Left renal pelvis (tissue), 4 donors: Measurements from ENCODE around the gene SMTN. TPM values are rescaled to one million over a fixed set of nuclear protein-coding genes. Genes with fewer than 3 reads are reported as not detected.
"Not testable (repeated sequence)": the region's sequence is repeated elsewhere in the genome, so short reads cannot be mapped to it uniquely, and the experiment has no call there.

Source experiments
- DNase-seq, 4 donors: peaks; one replicate each; pipeline ENCODE4 v3.0.0-alpha.2; 2013; ENCODE audit warnings: low read depth in 4 of 4, low spot score in 3 of 4
- polyA plus RNA-seq, 4 donors: library from polyadenylated mRNA; unstranded; fragments of 120-200 nt; gene quantifications; one replicate each; pipeline ENCODE4 v1.2.1, GENCODE V29; 2013; ENCODE audit not compliant: insufficient read length in 4 of 4

Gene SMTN
- 10 to 100 TPM; 31.0 to 52.3 (median 45.0) TPM for polyA plus RNA-seq

DNA sequence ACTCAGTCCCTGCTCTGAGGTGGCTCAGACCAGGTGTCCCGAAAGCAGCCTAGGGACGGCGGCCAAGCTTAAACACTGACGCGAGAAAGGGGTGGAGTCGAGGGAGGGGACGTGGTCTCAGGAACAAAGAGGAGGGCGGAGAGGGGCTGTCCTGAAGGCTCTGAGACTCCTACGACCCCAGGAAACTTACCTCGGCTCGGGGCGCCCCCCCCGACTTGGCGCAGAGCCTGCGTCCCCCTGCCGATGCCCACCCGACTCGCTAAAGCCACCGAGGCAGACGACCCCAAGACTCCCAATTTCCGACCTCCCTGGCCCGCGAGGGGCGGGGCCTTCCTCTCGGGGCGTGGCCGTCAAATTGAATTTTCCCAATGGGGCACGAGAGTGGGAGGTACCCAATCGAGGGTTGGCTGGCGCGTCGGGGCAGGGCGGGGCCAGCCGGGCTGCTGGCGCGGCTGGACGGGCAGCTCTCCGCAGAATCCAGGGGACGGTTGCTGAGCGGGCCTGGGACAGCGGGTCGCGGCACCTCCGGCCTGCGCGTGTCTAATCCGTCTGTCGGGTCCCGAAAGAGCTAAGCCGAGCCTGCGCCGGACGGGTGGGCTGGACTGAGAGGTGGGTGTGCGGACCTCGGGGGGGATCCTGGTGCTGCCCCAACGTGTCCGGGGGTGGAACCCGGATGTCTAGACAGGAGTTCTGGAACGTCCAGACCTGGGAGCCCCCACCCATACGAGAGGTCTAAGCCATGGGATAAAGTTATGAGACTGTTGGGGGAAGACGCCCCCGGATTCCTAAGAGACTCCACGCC is at the start of gene SMTN:
Gene SMTN (plus strand): TSS at position 471 of the 802 bp plus-strand sequence. CDS start 1,941 bp downstream, outside the sequence.
- peak; percentile 87 to 93 (median 90) for DNase-seq

DNA sequence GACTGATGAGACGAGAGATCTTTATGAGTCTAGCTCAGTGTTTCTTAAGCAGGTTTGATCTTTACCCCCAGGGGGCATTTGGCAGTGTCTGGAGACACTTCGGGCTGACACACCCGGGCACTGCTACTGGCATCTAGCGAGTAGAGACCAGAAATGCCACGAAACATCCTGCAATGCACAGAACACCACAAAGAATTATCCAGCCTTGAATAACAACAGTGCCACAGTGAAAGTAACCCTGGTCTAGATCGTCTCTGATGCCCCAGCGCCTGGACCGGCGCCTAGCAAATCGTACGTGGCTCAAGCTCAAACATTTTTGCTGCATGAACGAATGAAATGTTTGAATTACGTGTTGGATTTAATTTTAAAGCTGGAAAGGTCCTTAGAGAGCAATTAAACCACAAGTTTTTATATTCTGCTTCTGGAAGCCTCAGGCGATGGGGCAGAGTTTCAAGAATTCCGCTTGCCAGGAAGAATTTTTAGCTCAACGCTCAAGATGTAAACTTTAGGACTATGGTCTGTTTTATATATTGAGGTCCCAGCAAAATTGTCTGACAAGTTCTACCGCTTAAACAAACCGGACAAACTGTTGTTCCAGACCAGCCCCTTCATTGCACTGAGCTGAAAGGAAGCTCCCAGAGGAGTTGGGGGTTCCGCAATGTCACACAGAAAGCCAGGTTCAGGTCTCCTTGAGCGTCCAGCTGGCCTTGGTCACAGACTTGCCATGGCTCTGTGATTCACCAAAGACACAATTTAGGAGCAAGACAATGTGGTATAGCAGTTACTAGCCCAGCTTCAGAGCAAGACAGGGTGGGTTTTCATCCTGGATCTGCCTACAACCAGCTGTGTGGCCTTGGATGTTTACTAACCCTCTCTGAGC is 44.2 kb upstream of the SMTN start:
- no peak for DNase-seq

- DNase-seq = no peak
Observed at GRCh38 chr22:31038686-31039085, 42.4 kb upstream of the SMTN start.

DNA sequence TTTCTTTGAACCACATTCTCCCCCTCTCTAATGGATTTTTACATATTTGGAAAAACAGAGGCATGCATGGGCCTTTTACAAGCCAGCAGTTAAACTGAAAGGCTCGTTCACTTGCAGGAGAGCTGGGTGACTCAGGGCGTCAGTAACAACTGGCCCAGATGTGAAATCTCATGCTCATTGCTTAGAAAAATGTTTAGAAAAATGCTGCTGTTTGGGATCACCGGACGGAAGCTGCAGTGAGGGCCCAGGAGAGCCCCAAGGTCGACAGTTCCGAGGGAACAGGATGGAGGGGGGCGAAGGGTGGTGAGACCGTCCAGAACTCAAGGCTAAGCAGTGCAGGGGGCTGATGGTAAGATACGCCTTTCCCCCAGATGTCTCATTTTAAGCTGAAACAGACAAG is 41.7 kb upstream of the SMTN start:
- DNase-seq = no peak

DNA sequence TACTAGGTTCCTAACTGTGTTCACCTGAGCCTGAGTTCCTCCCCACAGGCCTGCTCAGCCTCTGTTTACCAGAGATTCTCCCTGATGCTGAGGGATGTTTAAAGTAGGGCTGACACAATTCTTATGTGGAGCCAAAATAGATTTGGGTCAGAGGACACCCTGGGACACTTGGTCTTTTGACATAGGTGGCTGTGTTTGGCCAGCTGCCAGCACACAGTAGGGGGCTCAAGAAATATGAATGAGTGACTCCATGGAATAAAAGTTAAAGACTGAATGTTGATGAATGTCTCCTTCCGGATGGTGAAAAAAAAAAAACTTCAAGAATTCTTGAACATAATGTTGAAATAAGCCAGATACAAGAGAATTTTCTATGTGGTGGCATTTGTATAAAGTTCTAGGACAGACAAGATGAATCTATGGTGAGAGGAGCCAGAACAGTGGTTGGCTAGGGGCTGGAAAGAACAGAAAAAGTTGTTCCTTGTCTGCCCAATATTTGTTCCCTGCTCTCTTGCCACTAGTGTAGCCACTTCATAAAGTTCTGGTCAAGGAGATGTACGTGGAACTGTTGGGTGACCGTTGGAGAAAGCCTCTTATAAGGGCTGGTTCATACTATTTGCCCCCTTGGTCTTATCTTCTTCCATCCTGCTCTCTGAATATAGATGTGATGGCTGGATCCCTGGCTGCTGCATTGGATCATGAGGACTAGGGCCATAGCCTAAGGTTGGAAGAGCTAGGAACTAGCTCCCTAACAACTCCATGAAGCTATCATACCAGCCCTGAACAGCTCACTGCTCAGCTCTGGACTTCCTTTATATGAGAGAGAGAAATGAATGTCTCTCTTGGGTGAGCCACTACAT is 40.3 kb upstream of the SMTN start:
- DNase-seq = no peak

DNA sequence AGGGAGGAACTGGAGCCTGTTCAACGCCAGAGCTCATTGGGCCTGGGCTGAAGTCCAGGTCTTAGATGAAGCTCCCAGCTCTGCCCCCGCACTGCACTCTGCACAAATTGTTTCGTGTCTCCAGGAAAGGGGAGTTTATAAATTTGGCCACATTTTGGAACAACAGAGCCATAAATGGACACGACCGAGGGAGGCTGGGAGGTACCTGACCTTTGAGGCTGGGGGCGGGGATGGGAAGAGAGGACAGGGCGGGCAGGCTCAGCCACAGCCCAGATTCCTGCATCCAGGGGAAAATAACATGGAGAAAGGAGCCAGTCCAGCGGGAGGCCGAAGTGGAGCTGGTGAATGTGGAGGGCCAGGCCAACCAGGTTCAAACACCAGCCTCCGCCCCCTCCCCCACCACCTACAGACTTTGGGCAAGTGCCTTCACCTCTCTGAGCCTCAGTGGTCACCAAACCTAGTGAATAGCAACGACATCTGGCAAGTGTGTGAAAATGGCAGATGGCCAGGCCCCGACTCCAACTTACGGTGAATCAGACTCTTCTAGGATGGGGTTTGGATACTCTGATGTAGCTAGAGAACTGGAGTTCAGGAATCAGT is 36.8 kb upstream of the SMTN start:
- DNase-seq = no peak

DNA sequence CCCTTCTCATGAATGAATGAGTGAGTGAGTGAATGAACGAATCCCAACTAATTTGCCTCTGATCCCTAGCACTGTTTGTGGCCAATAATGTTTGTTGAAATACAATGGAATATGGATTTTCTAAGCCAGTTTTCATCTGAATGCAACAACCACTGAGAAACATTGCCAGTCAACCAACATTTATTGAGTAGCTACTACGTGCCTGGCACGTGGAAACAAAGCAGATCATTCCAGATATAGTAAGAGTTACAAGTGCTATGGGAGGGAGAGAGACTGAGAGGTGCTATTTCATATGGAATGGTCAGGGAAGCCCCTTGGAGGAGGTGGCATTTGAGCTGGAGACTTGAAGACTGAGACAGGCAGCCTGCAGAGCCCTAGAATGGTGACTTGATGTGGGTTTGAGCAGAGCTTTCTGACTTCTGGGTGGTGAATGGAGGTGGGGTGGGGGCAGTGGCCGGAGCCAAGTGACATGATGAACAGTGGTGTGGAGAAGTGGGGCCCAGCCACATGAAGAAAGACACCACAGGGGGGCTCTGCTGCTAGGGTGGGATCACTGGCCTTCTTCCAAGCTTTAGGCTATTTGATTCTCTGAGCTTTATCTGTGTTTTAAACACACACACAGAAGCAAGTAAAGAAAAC is 35.1 kb upstream of the SMTN start:
- no peak for DNase-seq

DNA sequence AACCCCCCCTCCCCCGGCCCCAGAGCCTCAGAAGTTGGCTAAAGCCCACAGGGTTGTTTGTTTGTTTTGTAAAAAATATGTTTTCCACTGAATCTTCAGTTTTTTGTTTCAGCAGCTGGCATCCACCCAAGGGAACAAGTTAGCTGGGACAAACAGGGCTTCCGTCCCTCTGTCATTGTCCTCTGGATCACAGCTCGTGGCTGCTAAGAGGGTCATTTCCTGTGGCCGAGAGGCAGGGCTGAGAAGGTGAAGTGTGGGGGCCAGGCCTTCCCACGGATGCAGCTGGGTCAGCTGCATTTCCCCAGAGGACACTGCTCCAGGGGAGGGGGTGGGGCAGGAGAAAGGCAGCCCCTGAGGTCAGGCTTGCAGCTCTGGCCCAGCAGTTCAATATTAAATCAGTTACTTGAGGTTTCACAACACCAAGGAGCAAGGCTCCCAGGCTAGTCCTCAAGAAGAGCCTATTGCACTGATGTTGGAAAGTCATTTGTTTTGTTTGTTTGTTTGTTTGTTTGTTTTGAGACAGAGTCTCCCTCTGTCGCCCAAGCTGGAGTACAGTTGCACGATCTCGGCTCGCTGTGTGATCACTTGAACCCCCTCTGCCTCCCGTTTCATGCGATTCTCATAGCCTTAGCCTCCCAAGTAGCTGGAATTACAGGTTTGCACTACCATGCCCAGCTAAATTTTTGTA is 34.4 kb upstream of the SMTN start:
- peak; percentile 66 to 82 (median 72) for DNase-seq

DNA sequence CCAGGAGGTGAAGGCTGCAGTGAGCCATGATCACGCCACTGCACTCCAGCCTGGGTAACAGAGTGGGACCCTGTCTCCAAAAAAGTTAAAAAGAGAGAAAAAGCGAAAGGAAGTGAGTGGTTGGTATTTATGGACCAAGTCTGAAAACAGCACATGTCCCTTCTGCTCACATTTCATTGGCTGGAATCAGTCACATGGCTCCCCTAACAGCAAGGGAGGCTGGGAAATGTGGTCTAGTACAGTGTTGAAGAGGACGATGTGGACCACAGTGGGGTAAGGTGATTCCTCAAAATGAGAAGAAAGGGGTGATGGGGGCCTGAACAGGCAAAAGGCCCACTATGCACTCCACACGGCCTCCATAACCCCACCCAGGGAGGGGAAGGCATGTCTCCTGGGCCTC is 32.5 kb upstream of the SMTN start:
- no peak for DNase-seq

- DNase-seq = no peak
Observed at GRCh38 chr22:31049815-31050420, 31.2 kb upstream of the SMTN start.

GRCh38 chr22:31055117-31055634 is 25.9 kb upstream of the SMTN start:
- no peak for DNase-seq

DNA sequence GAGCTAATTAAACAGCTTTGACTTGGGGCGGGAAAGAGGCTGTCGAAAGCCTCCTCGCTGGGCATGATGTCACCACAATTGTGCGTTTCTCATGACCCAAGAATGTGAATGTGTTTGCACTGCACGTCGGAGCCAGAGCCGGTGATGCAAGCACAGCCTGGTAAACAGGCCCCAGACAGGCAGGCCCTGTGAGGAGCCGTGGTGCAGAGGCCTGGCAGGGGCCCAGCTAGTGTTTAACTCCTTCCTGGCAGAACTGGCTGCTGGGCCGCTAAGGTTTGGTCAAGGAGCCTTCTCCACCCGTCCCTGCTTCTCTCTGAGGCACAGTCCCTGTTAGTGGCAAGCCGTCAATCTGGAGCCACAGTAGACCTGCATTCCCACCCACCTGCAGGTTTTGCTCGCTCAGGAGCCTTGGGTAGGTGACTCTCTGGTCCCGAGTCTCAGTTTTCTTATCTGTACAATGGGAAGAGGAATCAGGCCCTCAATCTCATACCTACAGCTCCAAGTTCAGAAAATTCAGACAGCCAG is 25.4 kb upstream of the SMTN start:
- DNase-seq = peak in 3 of 4 donors; percentile 60 to 74 (median 69)

DNA sequence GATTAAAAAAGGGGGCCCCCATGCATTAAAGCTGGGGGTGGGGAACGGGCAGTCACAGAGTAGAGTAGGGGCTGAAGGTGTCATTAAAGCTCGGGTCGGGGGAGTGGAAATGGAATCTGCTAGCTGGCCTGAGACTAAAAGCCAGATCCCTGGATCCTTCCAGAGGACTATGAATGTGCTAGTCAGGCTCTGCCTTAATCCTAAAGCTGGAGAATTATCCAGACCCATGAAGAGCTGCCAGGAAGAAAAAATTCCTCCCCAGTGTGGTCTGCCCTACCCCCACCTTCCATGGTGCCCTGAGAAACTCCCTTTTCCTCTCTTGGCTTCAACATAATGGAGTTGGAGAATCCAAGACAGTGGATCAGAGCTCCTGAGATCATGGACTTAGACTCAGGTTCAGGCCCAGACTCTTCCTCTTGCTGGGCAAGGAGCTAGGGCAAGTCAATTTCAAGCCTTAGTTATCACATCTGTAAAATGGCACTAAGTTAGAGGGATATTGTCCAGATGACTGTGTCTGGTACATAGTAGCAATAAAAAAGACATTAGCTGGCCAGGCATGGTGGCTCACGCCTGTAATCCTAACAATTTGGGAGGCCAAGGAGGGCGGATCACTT is 24.0 kb upstream of the SMTN start:
- DNase-seq = no peak

DNA sequence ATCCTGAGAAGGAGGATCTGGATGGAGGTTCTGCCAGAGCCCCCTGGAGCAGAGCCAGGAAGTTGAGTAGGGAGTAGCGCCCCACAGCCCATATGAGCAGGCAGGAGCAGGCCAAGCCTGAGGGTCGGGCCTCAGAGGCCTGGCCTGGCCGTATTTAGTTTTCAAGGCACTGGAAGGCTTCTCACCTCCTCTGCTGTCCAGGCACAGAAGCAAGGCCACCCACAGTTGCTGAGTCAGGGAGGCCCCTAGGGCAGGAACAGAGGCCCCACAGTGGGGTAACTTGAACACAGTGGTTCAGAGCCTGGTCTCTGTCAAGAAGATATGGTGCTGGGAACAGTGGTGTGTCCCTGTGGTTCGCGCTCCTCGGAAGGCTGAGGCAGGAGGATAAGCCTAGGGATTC is 21.5 kb upstream of the SMTN start:
- DNase-seq = not testable (repeated sequence)

- no peak for DNase-seq
Observed at GRCh38 chr22:31062566-31063230, 18.4 kb upstream of the SMTN start.

DNA sequence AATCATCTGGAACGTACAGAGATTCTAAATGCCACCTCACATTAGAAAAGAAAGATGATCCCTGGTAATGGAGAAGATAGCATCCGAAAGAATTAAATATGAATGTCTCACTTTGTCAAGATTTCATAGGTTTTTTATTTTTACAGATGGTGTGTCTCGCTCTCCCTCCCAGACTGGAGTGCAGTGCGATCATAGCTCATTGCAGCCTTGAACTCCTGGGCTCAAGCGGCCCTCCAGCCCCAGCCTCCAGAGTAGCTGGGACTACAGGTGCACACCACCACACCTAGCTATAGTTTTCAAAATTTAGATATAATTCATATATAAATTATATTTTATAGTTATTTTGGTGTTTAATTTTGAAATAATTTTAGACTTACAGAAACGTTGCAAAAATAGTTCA is 16.7 kb upstream of the SMTN start:
- no peak for DNase-seq

DNA sequence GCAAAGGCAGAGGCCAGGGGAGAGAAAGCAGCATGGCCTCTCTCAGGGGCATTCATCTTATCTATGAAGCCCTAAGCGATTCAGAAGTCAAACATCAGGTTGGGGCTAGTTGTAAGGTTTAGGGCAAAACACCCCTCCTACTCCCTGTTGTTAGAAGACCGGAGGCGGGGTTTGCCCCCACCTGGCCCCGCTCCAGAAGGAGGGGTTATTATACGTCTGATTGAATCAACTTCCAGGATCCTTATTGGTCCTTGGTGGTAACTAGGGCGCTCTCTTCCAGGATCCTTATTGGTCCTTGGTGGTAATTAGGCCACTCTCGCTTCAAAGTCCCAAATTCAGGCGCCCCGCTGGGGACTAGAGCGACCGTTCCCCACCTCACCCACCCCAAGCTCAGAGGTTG is 12.1 kb upstream of the SMTN start:
- DNase-seq = no peak
